GM19463 (cell line): Measurements from ENCODE around the gene SIN3B.
"Not testable (repeated sequence)": the region's sequence is repeated elsewhere in the genome, so short reads cannot be mapped to it uniquely, and the experiment has no call there.

ENCODE experiments used
- ATAC-seq: cut with Tn5 transposase; IDR thresholded peaks from one replicate; pipeline ENCODE4 v1.9.1; 2021; ENCODE audit warnings: mild to moderate bottlenecking, moderate library complexity; ENCODE audit not compliant: unreplicated experiment

SIN3B gene, protein sequence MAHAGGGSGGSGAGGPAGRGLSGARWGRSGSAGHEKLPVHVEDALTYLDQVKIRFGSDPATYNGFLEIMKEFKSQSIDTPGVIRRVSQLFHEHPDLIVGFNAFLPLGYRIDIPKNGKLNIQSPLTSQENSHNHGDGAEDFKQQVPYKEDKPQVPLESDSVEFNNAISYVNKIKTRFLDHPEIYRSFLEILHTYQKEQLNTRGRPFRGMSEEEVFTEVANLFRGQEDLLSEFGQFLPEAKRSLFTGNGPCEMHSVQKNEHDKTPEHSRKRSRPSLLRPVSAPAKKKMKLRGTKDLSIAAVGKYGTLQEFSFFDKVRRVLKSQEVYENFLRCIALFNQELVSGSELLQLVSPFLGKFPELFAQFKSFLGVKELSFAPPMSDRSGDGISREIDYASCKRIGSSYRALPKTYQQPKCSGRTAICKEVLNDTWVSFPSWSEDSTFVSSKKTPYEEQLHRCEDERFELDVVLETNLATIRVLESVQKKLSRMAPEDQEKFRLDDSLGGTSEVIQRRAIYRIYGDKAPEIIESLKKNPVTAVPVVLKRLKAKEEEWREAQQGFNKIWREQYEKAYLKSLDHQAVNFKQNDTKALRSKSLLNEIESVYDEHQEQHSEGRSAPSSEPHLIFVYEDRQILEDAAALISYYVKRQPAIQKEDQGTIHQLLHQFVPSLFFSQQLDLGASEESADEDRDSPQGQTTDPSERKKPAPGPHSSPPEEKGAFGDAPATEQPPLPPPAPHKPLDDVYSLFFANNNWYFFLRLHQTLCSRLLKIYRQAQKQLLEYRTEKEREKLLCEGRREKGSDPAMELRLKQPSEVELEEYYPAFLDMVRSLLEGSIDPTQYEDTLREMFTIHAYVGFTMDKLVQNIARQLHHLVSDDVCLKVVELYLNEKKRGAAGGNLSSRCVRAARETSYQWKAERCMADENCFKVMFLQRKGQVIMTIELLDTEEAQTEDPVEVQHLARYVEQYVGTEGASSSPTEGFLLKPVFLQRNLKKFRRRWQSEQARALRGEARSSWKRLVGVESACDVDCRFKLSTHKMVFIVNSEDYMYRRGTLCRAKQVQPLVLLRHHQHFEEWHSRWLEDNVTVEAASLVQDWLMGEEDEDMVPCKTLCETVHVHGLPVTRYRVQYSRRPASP

DNA sequence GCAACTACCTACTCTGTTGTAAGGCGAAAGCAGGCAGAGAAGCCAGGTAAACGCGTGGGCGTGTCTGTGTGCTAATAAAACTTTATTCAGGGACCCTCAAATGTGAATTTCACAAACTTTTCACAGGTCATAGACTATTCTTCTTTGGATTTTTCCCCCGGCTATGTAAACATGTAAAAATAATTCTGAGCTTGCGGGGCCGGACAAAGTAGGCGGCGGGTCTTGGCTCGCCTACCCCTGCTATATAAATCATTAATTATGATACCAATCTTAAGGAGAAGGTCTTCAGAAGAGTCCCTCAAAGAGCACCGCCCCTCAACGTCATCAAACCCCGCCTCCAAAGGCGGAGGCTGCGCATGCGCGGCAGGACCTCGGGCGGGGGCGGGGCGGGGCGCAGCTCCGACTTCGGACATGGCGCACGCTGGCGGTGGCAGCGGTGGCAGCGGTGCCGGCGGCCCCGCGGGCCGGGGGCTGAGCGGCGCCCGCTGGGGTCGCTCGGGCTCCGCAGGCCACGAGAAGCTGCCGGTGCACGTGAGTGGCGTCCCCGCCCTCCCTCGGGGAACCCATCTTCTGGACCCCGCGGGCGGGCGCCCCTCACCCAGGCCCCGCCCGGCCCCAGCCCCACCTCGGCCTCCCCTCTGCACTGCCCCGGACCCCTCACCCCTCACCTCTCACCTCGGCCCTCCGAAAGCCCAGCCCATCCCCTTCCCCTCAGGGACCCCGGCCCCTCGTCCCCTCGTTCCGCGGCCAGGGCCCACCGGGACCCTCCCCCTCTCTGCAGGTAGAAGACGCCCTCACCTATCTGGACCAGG lies at the start of gene SIN3B:
TSS of gene SIN3B (plus strand) at position 389 of the 812 bp plus-strand sequence. CDS start at position 412, 23 bp downstream.
- ATAC-seq, result no peak

DNA sequence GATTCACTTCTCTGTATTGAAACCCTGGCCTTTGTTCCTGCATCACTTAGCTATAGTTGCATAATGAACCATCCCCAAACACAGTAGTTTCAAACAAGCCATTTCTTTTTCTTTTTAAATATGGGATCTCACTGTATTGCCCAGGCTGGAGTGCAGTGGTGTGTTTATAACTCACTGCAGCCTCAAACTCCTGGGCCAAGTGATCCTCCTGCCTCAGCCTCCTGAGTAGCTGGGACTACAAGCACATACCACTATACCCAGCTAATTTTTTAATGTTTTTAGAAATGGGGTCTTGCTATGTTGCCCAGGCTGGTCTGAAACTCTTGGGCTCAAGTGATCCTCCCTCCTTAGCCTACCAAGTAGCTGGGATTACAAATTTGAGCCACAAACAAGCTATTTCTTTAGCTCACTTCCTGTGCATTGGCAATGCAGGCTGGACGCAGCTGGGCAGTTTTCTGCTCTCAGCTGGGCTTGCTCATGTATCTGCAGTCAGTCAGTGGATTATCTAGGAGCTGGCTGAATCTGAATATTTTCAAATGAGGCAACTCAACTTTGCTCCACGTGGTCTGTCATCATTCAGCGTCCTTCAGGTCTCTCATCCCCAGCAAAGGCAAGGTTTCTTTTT lies 49.5 kb upstream of the SIN3B start:
- no peak for ATAC-seq

DNA sequence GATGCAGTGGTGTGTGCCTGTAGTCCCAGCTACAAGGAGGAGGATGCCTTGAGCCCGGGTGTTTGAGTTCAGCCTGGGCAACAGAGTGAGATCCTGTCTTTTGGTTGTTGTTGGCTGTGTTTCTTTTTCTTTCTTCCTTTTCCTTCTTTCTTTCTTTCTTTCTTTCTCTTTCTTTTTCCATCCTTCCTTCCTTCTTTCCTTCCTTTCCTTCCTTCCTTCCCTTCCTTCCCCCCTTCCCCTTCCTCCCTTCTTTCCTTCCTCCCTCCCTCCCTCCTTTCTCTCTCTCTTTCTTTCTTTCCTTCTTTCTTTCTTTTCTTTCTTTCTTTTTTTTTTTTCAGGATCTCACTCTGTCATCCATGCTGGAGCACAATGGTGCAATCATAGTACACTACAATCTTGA lies 46.5 kb upstream of the SIN3B start:
- ATAC-seq, result no peak

DNA sequence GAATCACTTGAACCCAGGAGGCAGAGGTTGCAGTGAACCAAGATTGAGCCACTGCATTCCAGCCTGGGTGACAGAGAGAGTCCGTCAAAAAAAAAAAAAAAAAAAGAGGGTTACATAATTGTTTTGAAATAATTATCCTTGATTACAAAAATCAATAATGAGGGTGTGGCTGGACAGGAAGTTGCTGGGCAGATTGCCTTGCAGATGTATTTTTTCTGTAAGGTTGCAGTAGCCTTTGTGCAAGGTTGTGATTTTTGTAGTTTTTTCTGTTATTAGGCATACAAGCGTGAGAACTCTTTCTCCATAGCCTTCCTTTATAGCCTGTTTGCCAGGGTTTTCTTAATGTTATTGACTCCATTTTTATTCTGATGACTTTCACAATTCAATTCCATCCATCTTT lies 40.7 kb upstream of the SIN3B start:
- no peak for ATAC-seq

DNA sequence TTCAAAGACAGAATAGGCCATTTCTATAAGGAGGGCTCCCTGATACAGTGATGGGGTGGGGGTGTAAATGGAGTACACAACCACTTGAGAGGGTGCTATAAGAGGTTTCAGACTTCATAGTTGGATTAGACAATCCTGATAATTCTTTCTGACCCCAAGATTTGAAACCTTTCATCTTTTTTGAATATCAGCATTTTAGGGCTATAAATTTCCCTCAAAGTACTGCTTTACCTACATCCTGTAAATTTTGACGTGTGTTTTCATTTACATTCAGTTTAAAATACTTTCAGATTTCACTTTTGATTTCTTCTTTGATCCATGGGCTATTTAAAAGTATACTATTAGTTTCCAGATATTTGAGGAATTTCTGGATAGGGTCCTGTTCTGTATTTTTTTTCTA lies 40.0 kb upstream of the SIN3B start:
- no peak for ATAC-seq

DNA sequence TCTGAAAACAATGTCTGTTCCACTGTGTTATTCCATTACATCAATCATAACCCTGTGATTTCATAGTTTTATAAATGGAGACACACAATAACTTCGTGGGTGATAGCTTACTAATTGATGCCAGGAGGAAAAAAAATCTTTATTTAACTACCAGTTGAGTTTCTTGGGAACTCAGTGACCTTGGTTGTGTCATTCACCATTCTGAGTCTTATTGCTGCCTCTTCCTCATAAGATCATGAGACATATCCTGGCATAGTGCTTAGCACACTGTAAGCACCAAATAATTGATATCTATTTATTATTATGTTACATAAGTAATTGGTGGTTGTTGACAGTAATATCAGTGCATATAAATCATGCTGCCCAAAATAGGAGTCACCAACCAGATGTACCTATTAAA lies 39.1 kb upstream of the SIN3B start:
- ATAC-seq, result no peak

DNA sequence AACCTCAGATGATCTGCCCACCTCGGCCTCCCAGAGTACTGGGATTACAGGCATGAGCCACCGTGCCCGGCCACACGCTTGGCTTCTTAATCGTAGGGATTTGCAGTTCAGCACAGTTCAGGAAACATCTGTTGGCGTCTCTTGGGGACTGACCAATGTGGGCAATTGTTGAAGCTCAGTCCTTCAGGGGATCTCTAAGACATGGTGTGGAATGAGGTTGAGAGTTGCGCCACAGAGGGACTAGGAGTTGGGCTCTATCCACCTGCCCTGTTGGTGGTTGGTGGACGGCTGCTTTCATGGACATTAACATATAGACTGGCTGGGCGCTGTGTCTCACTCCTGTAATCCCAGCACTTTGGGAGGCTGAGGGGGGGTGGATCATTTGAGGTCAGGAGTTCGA lies 37.3 kb upstream of the SIN3B start:
- no peak for ATAC-seq

DNA sequence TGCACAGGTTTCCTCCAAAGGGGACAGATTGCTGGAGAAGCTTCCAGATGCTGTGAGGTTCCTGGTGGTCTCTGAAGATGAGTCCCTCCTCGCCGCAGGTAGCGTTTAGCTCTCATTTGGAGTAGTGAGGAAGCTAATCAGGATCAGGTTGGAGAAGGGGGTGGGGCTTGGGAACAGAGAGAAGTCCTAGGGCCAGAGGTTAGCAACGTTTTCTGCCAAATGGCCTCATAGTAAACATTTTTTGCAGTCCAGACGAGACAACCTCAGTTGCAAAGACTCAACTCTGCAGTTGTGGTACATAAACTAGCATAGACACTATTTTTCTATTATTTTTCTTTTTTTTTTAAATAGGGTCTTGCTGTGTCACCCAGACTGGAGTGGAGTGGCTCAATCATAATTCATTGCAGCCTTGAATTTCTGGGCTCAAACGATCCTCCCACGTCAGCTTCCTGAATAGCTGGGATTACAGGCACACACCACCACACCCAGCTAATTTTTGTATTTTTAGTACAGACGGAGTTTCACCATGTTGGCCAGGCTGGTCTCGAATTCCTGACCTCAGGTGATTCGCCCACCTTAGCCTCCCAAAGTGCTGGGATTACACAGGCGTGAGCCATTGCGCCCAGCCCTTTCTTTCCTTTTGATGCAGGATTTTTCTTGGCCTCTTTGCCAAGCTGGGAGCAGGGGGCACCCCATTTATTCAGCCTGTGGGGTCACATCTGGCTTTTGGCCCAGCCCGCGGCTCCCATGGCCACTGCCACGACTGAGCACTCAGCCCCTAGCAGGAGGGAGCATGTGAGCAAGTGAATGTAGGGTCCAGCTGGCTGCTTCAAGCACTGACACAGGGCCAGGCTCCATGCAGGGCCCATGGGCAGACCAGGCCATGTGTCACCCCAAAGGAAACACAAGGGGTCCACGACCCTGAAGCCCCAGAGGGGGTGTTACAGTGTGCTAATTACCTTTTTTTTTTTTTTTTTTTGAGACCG lies 34.4 kb upstream of the SIN3B start:
- ATAC-seq, result no peak

DNA sequence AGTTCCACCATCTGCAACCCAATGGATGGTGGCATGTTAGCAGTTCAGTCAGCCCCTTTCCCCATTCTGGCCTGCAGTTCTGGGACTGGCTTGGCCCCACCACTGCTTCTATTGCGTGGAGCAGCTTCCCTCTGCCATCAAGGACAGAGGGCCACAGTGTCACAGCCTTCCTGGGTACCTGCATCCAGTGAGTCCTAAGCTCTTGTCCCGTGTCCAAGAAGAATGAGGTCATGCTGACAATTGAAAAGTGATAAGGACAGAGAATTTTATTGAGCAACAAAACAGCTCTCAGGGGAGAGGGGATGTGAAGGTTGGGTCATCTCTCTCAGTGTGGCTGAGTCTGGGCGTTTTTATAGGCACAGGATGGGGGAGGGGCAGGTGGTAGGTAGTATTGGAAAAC lies 33.5 kb upstream of the SIN3B start:
- no peak for ATAC-seq

DNA sequence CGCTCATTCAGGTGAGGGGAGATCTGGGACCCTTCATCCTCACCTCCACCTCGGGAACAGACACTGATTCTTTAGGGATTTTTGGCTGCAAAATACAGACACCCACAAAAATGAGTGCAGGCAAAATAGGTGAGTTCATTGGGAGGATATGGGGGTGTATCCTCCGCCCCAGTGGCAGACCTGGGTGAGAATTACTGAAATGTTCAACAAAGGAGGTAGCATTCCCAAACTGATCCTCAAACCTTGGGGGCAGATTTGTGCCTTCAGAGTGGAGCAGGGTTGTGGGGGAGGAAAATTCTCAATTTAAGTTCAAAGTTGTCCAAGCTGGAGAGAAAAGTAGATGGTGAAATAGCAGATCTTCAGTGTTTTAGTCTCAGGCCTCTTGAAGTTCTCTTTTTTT lies 31.3 kb upstream of the SIN3B start:
- ATAC-seq, result no peak

DNA sequence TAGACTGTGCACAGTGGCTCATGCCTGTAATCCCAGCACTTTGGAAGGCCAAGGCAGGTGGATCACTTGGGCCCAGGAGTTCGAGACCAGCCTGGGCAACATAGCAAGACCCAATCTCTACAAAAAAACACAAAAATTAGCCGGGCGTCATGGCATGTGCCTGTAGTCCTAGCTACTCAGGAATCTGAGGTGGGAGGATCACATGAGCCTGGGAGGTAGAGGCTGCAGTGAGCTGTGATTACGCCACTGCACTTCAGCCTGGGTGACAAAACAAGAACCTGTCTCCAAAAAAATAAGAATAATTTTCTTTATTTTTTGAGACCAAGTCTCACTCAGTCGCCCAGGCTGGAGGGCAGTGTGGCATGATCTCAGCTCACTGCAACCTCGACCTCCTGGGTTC lies 30.9 kb upstream of the SIN3B start:
- ATAC-seq, result not testable (repeated sequence)

DNA sequence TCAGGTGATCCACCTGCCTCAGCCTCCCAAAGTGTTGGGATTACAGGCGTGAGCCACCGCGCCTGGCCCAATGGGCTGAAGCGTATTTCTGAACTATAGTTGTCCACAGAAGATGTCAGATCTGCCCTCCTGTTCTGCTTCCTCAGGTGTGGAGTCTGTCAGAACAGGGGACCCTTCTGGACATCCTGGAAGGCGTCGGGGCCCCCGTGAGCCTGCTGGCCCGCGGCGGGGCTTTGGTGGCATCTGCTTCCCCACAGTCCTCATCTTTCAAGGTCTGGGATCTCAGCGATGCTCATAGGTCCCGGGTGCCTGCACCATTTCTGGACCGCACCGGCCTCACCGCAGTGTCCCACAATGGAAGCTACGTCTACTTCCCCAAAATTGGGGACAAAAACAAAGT lies 29.5 kb upstream of the SIN3B start:
- no peak for ATAC-seq

DNA sequence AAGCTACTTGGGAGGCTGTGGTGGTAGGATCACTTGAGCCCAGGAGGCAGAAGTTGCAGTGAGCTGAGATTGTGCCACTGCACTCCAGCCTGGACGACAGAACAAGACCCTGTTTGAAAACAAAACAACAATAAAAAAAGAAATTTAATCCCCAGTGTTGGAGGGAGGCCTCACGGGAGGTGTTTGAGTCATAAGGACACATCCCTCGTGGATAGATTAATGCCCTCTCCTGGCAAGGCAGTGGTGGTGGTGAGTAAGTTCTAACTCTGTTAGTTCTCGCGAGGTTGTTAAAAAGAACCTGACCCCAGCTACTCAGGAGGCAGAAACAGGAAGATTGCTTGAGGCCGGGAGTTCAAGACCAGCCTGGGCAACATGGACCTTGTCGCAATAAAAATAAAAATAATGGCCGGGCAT lies 27.6 kb upstream of the SIN3B start:
- ATAC-seq, result no peak

DNA sequence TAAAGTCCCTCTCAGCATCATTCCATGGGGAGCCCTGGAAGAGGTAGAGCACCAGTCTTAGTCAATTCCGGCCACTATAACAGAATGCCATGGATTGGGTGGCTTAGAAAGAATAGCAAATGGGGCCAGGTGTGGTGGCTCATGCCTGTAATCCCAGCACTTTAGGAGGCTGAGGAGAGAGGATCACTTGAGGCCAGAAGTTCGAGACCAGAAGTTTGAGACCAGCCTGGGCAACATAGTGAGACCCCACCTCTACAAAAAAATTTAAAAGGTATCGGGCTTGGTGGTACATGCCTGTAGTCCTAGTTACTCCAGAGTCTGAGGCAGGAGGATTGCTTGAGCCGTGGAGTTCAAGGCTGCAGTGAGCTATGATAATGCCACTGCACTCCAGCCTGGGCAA lies 25.0 kb upstream of the SIN3B start:
- ATAC-seq, result no peak

DNA sequence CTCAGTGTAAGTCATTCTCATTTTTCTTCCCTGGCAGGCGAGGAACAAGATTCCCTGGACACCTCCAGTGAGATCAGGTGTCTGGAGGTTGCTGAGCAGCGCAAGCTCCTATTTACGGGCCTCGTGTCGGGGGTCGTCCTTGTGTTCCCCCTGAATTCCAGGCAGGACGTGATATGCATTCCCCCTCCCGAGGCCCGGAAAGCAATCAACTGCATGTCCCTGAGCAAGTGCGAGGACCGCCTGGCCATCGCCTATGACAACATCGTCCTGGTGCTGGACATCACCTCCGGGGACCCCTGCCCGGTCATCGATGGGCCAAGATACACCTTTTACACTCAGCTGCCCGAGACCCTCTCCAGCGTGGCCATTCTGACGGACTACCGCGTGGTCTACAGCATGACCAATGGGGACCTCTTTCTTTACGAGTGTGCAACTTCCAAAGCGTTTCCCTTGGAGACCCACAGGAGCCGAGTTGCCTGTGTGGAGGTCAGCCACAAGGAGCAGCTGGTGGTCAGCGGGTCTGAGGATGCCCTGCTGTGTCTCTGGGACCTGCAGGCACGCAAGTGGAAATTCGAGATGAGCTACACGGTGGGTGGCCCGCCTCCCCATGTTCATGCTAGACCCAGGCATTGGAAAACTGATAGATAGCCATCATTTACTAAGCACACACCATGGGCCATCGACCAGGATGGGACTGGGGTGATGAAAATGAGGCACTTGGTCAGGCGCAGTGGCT lies 21.5 kb upstream of the SIN3B start:
- no peak for ATAC-seq

DNA sequence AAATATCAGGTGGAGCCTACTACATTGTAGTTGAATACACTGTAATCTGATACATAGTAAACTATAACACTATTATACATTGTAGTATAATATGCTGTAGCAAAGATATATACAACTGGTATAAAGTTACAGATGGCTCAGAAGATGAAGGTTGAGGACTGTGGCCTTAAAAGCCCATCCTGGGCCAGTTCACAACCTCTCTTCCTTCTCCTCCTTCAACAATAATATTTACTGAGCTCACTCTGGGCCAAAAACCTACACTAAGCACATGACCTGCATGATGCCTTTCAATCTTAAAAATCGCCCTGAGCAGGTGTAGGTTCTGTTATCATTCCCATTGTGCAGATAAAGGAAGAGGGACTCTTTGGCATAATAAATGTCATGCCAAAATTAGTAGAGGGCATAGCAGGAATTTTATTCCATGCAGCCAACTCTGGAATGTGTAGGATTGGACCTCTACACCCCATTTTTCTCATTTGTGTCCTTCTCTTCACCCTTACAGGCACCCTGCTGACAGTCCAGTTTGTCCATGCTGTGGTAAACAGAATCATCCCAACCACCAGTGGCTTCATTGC lies 14.6 kb upstream of the SIN3B start:
- no peak for ATAC-seq

DNA sequence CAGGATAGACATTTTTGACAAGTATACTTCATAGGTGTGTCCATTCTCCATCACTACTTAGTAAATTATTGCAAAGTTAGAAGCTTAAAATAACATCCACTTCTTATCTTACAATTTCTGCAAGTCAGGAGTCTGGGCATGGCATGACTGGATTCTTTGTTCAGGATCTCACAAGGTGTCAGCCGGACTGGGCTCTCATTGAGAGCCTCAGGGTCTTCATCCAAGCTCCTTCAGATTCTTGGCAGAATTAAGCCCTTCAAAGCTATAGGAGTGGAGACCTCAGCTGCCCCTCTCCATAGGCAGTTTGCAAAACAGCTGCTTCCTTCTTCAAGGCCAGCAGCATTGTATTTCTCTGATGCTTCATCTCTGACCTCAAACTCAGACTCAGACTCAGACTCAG lies 9.1 kb upstream of the SIN3B start:
- ATAC-seq, result no peak

DNA sequence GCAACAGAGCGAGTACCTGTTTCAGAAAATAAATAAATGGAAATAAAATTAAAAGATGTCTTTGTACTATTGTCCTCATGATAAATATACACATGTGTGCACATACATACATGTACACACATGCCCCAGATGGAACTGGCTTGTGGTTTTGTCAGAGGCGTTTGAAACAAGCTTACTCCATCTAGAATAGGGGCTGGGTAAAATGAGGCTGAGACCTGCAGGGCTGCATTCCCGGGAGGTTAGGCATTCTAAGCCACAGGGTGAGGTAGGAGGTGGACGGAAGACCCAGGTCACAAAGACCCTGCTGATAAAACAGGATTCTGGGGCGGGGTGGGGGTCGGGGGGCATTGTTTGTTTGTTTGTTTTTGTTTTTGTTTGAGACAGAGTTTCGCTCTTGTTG lies 8.1 kb upstream of the SIN3B start:
- ATAC-seq, result no peak
